HepG2 (cell line): ENCODE data around the gene UBE2O. TPM values are rescaled to one million over a fixed set of nuclear protein-coding genes. Genes with fewer than 3 reads are reported as not detected.

Experiments used
- ARNT ChIP-seq: fragments of 450-650 bp; IDR thresholded peaks from 2 replicates; pipeline ENCODE4 v1.6.1; 2017
- FOXA3 ChIP-seq: IDR thresholded peaks from 2 replicates; pipeline ENCODE4 v1.6.1; 2016; ENCODE audit warnings: missing genetic modification reagents, missing compliant biosample characterization
- GABPA ChIP-seq, 2 experiments: IDR thresholded peaks; 2 replicates each; pipeline ENCODE4 v1.6.1; 2011 to 2016; ENCODE audit warnings: low read depth in 2 of 2, low read length in 1 of 2, missing biosample characterization in 1 of 2, missing genetic modification characterization in 1 of 2
- GATAD2A ChIP-seq: IDR thresholded peaks from 2 replicates; pipeline ENCODE4 v1.6.1; 2016
- KAT8 ChIP-seq: IDR thresholded peaks from 2 replicates; pipeline ENCODE4 v1.6.1; 2016; ENCODE audit warnings: missing genetic modification reagents, missing compliant biosample characterization
- PHF8 ChIP-seq: sonication (generic); formaldehyde crosslinking; IDR thresholded peaks from 2 replicates; pipeline ENCODE4 v1.5.0; 2020; ENCODE audit warnings: missing genetic modification reagents
- PPARG ChIP-seq: conservative IDR thresholded peaks from 2 replicates; pipeline ENCODE4 v1.6.1; 2016; ENCODE audit warnings: missing biosample characterization, missing genetic modification reagents
- RARA ChIP-seq: IDR thresholded peaks from 2 replicates; pipeline ENCODE4 v1.6.1; 2016; ENCODE audit warnings: missing genetic modification reagents, missing compliant biosample characterization
- RFX3 ChIP-seq: IDR thresholded peaks from 2 replicates; pipeline ENCODE4 v1.6.1; 2016; ENCODE audit warnings: missing biosample characterization, missing genetic modification reagents
- SAP130 ChIP-seq: IDR thresholded peaks from 2 replicates; pipeline ENCODE4 v1.6.1; 2016; ENCODE audit warnings: low read depth
- ZFP41 ChIP-seq: sonication (generic); formaldehyde crosslinking; IDR thresholded peaks from 2 replicates; pipeline ENCODE4 v1.4.0; 2020; ENCODE audit warnings: mild to moderate bottlenecking, missing genetic modification reagents, borderline replicate concordance
- ZNF124 ChIP-seq: sonication (generic); formaldehyde crosslinking; IDR thresholded peaks from 2 replicates; pipeline ENCODE4 v1.4.0; 2020; ENCODE audit warnings: missing genetic modification reagents
- ZNF510 ChIP-seq: sonication (generic); formaldehyde crosslinking; IDR thresholded peaks from 2 replicates; pipeline ENCODE4 v1.4.0; 2020; ENCODE audit warnings: low read depth, mild to moderate bottlenecking, missing genetic modification reagents
- ZNF564 ChIP-seq: sonication (generic); formaldehyde crosslinking; IDR thresholded peaks from 2 replicates; pipeline ENCODE4 v1.8.1; 2023; ENCODE audit warnings: mild to moderate bottlenecking, missing genetic modification reagents
- ZNF790 ChIP-seq: sonication (generic); formaldehyde crosslinking; IDR thresholded peaks from 2 replicates; pipeline ENCODE4 v1.8.0; 2022; ENCODE audit warnings: missing genetic modification reagents, mild to moderate bottlenecking, borderline replicate concordance
- ZNF83 ChIP-seq: sonication (generic); formaldehyde crosslinking; IDR thresholded peaks from 2 replicates; pipeline ENCODE4 v1.4.0; 2020; ENCODE audit warnings: missing genetic modification reagents, mild to moderate bottlenecking, borderline replicate concordance
- polyA plus RNA-seq, 8 experiments: library from polyadenylated mRNA; depleted of rRNA in 3 of 8; stranded (reverse) in 7 of 8; unstranded in 1 of 8; fragments of >200 nt; fragmentation: Illumina TruSeq in 4 of 8; extraction: Trizol in 4 of 8; gene quantifications; 2 replicates each; pipeline versions ENCODE4 v1.2.1 to v1.2.3, GENCODE V29; 2011 to 2016; ENCODE audit warnings: low read depth in 4 of 8, missing spikeins in 1 of 8, mixed read lengths in 1 of 8; ENCODE audit not compliant: insufficient read depth in 1 of 8
- total RNA-seq, 5 experiments: library from RNA; depleted of rRNA; stranded (reverse); fragments of >200 nt; fragmentation: Illumina TruSeq; extraction: Trizol; gene quantifications; 2 replicates each; pipeline ENCODE4 v1.2.3, GENCODE V29; 2016; ENCODE audit warnings: low read depth in 1 of 5
- TF ChIP-seq, protein P1 (sequence below): sonication (generic); formaldehyde crosslinking; IDR thresholded peaks from 2 replicates; pipeline ENCODE4 v1.4.0; 2020; ENCODE audit warnings: missing genetic modification reagents
- TF ChIP-seq, protein P2 (sequence below): sonication (generic); formaldehyde crosslinking; IDR thresholded peaks from 2 replicates; pipeline ENCODE4 v1.8.0; 2022; ENCODE audit warnings: missing genetic modification reagents, mild to moderate bottlenecking, borderline replicate concordance
- TF ChIP-seq, protein P3 (sequence below): sonication (generic); formaldehyde crosslinking; IDR thresholded peaks from 2 replicates; pipeline ENCODE4 v1.5.1; 2020; ENCODE audit warnings: missing genetic modification reagents, mild to moderate bottlenecking, borderline replicate concordance
- TF ChIP-seq, protein P4 (sequence below): sonication (generic); formaldehyde crosslinking; IDR thresholded peaks from 2 replicates; pipeline ENCODE4 v1.4.0; 2020; ENCODE audit warnings: missing genetic modification reagents
- TF ChIP-seq, protein P5 (sequence below): sonication (generic); formaldehyde crosslinking; IDR thresholded peaks from 2 replicates; pipeline ENCODE4; 2020; ENCODE audit warnings: missing genetic modification reagents, mild to moderate bottlenecking, borderline replicate concordance
- TF ChIP-seq, protein P6 (sequence below): sonication (generic); formaldehyde crosslinking; IDR thresholded peaks from 2 replicates; pipeline ENCODE4 v1.9.0; 2021; ENCODE audit warnings: missing genetic modification reagents, borderline replicate concordance

Gene UBE2O
- total and polyA plus RNA-seq, 2 of the 13 experiments (the other 11 are each of a cell fraction or from before 2014, with no cell fraction given), result 21.5 to 23.5 TPM

DNA sequence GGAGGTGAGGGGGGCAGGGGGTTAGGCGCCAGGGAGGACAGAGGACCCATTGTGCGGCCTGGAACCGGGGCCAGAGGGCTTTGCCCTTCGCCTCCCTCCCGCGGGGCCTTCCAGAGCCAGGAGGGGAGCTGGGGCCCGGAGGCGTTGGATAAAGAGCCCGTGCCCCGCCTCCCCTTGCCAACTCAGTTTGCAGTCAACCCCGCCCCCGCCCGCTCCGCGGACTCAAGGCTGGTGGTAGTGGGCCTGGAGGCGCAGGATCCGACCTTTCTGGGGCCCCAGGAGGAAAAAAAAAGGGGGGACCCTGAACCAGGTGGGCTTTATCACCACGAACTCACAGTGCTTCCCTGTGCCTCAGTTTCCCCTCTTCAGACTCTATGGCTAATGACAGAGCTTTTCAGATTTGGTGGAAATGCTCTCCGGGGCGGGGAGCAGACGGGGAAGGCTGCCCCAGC lies 70.6 kb downstream of the UBE2O start (continued):
- TF ChIP-seq ZFP41 (CRISPR knock-in tag), result no peak
- peak; percentile 60 for TF ChIP-seq SAP130 (CRISPR knock-in tag)
- TF ChIP-seq ZNF564 (CRISPR knock-in tag), result 0 out of 2 replicates have a peak, but pooled peaks have one; percentile 27
- peak; percentile 46; the same call in 1 of the 2 replicates for TF ChIP-seq PHF8 (CRISPR knock-in tag)
- peak; percentile 79; the same call in 1 of the 2 replicates for TF ChIP-seq ZNF510 (CRISPR knock-in tag)
- 0 out of 2 replicates have a peak, but pooled peaks have one; percentile 59 for TF ChIP-seq ZNF83
- TF ChIP-seq FOXA3 (CRISPR knock-in tag), result peak; percentile 64
- TF ChIP-seq ZNF790, result no peak; the same call in 1 of the 2 replicates
- peak; percentile 77 for TF ChIP-seq RARA (CRISPR knock-in tag)
- no peak for TF ChIP-seq GABPA (IDR thresholded peaks at IDR 0.05; ENCODE audit: low read depth, low read length)
- TF ChIP-seq GABPA (CRISPR knock-in tag; IDR thresholded peaks at IDR 0.05; ENCODE audit: low read depth), result no peak
- TF ChIP-seq, protein P1, sequence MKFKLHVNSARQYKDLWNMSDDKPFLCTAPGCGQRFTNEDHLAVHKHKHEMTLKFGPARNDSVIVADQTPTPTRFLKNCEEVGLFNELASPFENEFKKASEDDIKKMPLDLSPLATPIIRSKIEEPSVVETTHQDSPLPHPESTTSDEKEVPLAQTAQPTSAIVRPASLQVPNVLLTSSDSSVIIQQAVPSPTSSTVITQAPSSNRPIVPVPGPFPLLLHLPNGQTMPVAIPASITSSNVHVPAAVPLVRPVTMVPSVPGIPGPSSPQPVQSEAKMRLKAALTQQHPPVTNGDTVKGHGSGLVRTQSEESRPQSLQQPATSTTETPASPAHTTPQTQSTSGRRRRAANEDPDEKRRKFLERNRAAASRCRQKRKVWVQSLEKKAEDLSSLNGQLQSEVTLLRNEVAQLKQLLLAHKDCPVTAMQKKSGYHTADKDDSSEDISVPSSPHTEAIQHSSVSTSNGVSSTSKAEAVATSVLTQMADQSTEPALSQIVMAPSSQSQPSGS, result peak; percentile 81; the same call in 1 of the 2 replicates
- peak; percentile 81 for TF ChIP-seq KAT8 (CRISPR knock-in tag)
- TF ChIP-seq, protein P2, sequence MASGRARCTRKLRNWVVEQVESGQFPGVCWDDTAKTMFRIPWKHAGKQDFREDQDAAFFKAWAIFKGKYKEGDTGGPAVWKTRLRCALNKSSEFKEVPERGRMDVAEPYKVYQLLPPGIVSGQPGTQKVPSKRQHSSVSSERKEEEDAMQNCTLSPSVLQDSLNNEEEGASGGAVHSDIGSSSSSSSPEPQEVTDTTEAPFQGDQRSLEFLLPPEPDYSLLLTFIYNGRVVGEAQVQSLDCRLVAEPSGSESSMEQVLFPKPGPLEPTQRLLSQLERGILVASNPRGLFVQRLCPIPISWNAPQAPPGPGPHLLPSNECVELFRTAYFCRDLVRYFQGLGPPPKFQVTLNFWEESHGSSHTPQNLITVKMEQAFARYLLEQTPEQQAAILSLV, result 0 out of 2 replicates have a peak, but pooled peaks have one; percentile 79
- no peak for TF ChIP-seq ARNT
- TF ChIP-seq, protein P3, sequence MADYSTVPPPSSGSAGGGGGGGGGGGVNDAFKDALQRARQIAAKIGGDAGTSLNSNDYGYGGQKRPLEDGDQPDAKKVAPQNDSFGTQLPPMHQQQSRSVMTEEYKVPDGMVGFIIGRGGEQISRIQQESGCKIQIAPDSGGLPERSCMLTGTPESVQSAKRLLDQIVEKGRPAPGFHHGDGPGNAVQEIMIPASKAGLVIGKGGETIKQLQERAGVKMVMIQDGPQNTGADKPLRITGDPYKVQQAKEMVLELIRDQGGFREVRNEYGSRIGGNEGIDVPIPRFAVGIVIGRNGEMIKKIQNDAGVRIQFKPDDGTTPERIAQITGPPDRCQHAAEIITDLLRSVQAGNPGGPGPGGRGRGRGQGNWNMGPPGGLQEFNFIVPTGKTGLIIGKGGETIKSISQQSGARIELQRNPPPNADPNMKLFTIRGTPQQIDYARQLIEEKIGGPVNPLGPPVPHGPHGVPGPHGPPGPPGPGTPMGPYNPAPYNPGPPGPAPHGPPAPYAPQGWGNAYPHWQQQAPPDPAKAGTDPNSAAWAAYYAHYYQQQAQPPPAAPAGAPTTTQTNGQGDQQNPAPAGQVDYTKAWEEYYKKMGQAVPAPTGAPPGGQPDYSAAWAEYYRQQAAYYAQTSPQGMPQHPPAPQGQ (CRISPR knock-in tag), result no peak
- TF ChIP-seq GATAD2A, result peak; percentile 70
- TF ChIP-seq, protein P4, sequence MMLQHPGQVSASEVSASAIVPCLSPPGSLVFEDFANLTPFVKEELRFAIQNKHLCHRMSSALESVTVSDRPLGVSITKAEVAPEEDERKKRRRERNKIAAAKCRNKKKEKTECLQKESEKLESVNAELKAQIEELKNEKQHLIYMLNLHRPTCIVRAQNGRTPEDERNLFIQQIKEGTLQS (CRISPR knock-in tag), result peak; percentile 33; the same call in 1 of the 2 replicates
- TF ChIP-seq ZNF124, result peak; percentile 66; the same call in 1 of the 2 replicates
- TF ChIP-seq, protein P5, sequence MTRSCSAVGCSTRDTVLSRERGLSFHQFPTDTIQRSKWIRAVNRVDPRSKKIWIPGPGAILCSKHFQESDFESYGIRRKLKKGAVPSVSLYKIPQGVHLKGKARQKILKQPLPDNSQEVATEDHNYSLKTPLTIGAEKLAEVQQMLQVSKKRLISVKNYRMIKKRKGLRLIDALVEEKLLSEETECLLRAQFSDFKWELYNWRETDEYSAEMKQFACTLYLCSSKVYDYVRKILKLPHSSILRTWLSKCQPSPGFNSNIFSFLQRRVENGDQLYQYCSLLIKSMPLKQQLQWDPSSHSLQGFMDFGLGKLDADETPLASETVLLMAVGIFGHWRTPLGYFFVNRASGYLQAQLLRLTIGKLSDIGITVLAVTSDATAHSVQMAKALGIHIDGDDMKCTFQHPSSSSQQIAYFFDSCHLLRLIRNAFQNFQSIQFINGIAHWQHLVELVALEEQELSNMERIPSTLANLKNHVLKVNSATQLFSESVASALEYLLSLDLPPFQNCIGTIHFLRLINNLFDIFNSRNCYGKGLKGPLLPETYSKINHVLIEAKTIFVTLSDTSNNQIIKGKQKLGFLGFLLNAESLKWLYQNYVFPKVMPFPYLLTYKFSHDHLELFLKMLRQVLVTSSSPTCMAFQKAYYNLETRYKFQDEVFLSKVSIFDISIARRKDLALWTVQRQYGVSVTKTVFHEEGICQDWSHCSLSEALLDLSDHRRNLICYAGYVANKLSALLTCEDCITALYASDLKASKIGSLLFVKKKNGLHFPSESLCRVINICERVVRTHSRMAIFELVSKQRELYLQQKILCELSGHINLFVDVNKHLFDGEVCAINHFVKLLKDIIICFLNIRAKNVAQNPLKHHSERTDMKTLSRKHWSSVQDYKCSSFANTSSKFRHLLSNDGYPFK (CRISPR knock-in tag), result peak; percentile 88; the same call in 1 of the 2 replicates
- TF ChIP-seq RFX3 (CRISPR knock-in tag), result no peak
- TF ChIP-seq, protein P6, sequence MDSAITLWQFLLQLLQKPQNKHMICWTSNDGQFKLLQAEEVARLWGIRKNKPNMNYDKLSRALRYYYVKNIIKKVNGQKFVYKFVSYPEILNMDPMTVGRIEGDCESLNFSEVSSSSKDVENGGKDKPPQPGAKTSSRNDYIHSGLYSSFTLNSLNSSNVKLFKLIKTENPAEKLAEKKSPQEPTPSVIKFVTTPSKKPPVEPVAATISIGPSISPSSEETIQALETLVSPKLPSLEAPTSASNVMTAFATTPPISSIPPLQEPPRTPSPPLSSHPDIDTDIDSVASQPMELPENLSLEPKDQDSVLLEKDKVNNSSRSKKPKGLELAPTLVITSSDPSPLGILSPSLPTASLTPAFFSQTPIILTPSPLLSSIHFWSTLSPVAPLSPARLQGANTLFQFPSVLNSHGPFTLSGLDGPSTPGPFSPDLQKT (CRISPR knock-in tag), result no peak
- peak; percentile 84 for TF ChIP-seq PPARG (CRISPR knock-in tag)
